ENCODE measurements around the gene KCNJ16. TPM values are rescaled to one million over a fixed set of nuclear protein-coding genes. Genes with fewer than 3 reads are reported as not detected.

KCNJ16 gene
- total and polyA plus RNA-seq, 9 of the 15 experiments (the other 6 are each of a cell fraction or from before 2014, with no cell fraction given): 0.01 to 0.75 (median 0.07) TPM; not detected in 4

DNA sequence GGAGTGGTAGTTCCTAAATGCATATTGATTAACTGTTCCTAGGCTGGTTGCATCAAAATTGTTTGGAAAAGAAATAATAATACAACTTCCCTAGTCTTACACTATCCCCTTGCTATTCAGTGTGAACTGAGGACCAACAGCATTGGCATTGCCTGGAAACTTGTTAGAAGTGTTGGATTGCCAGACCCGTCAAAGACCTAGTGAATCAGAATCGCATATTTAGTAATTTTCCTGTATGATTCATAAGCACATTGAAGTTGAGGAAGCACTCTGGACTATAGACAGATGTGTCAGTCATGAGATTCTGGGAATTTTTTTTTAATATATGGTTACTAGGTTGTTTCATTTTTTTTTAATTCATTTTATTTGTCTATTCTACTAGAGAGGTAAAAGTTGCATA is 34.7 kb upstream of the KCNJ16 start:
- no TSS peak for BruUV-seq (replicated peaks)
- Histone ChIP-seq H3K27ac (ENCODE audit: extremely low read depth, low read depth, low read length) (no peak overlapping the region), H4K20me1 (replicated peaks; ENCODE audit: control insufficient read depth, insufficient read depth, low read length) (no peaks in the 10 kb centered on the region), H3K4me1 (replicated peaks in 1 of 2; ENCODE audit: control insufficient read depth in 2 of 2, insufficient read depth in 2 of 2, low read length in 2 of 2) (no peaks in the 10 kb centered on the region), H3K36me3 (ENCODE audit: control insufficient read depth, insufficient read depth, low read length) (peaks cover 2% of the 10 kb centered on the region; the same call in 1 of the 3 replicates), H3K79me2 (ENCODE audit: control insufficient read depth, insufficient read depth, low read length) (no peaks in the 10 kb centered on the region), H3K9ac (ENCODE audit: insufficient read depth in 1 of 2, low read depth in 2 of 2, low read length in 2 of 2) (no peak overlapping the region), H3K4me2 (ENCODE audit: insufficient read depth, low read length) (no peak overlapping the region), H3K27me3 (ENCODE audit: control insufficient read depth in 2 of 2, insufficient read depth in 2 of 2, low read length in 2 of 2) (no peaks in the 10 kb centered on the region), H3K4me3 (no peak overlapping the region), H3K9me1 (ENCODE audit: control insufficient read depth, insufficient read depth, low read length) (no peaks in the 10 kb centered on the region), H2AFZ (ENCODE audit: low read depth, low read length) (no peak overlapping the region), H3K9me3 (replicated peaks; ENCODE audit: control insufficient read depth, insufficient read depth, low read depth, low read length) (no peaks in the 10 kb centered on the region)
- CTCF ChIA-PET (ENCODE audit: low intra/inter-chr PET ratio): no interaction called here
- POLR2A ChIA-PET: no interaction called here
- intact Hi-C loops (cut with micrococcal nuclease): no loop called here
- in situ Hi-C loops (cut with MboI): no loop called here
- WGBS (ENCODE audit: insufficient coverage, low coverage, missing lambda C conversion rate): 25% methylated on average over 2 of the region's 2 CpGs
- FAIRE-seq (no peak), ATAC-seq (no peak), DNase-seq (ENCODE audit: extremely low read depth in 1 of 4, low spot score in 3 of 4) (no peak)
- no peak for TF ChIP-seq SRSF1 (IDR thresholded peaks at IDR 0.05; ENCODE audit: low read depth, low read length)
- TF ChIP-seq, protein P1, sequence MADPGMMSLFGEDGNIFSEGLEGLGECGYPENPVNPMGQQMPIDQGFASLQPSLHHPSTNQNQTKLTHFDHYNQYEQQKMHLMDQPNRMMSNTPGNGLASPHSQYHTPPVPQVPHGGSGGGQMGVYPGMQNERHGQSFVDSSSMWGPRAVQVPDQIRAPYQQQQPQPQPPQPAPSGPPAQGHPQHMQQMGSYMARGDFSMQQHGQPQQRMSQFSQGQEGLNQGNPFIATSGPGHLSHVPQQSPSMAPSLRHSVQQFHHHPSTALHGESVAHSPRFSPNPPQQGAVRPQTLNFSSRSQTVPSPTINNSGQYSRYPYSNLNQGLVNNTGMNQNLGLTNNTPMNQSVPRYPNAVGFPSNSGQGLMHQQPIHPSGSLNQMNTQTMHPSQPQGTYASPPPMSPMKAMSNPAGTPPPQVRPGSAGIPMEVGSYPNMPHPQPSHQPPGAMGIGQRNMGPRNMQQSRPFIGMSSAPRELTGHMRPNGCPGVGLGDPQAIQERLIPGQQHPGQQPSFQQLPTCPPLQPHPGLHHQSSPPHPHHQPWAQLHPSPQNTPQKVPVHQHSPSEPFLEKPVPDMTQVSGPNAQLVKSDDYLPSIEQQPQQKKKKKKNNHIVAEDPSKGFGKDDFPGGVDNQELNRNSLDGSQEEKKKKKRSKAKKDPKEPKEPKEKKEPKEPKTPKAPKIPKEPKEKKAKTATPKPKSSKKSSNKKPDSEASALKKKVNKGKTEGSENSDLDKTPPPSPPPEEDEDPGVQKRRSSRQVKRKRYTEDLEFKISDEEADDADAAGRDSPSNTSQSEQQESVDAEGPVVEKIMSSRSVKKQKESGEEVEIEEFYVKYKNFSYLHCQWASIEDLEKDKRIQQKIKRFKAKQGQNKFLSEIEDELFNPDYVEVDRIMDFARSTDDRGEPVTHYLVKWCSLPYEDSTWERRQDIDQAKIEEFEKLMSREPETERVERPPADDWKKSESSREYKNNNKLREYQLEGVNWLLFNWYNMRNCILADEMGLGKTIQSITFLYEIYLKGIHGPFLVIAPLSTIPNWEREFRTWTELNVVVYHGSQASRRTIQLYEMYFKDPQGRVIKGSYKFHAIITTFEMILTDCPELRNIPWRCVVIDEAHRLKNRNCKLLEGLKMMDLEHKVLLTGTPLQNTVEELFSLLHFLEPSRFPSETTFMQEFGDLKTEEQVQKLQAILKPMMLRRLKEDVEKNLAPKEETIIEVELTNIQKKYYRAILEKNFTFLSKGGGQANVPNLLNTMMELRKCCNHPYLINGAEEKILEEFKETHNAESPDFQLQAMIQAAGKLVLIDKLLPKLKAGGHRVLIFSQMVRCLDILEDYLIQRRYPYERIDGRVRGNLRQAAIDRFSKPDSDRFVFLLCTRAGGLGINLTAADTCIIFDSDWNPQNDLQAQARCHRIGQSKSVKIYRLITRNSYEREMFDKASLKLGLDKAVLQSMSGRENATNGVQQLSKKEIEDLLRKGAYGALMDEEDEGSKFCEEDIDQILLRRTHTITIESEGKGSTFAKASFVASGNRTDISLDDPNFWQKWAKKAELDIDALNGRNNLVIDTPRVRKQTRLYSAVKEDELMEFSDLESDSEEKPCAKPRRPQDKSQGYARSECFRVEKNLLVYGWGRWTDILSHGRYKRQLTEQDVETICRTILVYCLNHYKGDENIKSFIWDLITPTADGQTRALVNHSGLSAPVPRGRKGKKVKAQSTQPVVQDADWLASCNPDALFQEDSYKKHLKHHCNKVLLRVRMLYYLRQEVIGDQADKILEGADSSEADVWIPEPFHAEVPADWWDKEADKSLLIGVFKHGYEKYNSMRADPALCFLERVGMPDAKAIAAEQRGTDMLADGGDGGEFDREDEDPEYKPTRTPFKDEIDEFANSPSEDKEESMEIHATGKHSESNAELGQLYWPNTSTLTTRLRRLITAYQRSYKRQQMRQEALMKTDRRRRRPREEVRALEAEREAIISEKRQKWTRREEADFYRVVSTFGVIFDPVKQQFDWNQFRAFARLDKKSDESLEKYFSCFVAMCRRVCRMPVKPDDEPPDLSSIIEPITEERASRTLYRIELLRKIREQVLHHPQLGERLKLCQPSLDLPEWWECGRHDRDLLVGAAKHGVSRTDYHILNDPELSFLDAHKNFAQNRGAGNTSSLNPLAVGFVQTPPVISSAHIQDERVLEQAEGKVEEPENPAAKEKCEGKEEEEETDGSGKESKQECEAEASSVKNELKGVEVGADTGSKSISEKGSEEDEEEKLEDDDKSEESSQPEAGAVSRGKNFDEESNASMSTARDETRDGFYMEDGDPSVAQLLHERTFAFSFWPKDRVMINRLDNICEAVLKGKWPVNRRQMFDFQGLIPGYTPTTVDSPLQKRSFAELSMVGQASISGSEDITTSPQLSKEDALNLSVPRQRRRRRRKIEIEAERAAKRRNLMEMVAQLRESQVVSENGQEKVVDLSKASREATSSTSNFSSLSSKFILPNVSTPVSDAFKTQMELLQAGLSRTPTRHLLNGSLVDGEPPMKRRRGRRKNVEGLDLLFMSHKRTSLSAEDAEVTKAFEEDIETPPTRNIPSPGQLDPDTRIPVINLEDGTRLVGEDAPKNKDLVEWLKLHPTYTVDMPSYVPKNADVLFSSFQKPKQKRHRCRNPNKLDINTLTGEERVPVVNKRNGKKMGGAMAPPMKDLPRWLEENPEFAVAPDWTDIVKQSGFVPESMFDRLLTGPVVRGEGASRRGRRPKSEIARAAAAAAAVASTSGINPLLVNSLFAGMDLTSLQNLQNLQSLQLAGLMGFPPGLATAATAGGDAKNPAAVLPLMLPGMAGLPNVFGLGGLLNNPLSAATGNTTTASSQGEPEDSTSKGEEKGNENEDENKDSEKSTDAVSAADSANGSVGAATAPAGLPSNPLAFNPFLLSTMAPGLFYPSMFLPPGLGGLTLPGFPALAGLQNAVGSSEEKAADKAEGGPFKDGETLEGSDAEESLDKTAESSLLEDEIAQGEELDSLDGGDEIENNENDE (IDR thresholded peaks at IDR 0.05; ENCODE audit: low read depth, low read length): no peak
- TF ChIP-seq, protein P2, sequence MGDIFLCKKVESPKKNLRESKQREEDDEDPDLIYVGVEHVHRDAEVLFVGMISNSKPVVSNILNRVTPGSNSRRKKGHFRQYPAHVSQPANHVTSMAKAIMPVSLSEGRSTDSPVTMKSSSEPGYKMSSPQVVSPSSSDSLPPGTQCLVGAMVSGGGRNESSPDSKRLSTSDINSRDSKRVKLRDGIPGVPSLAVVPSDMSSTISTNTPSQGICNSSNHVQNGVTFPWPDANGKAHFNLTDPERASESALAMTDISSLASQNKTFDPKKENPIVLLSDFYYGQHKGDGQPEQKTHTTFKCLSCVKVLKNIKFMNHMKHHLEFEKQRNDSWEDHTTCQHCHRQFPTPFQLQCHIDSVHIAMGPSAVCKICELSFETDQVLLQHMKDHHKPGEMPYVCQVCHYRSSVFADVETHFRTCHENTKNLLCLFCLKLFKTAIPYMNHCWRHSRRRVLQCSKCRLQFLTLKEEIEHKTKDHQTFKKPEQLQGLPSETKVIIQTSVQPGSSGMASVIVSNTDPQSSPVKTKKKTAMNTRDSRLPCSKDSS (IDR thresholded peaks at IDR 0.05; ENCODE audit: low read depth, partially characterized antibody): no peak
- no peak for TF ChIP-seq BRD9 (IDR thresholded peaks at IDR 0.05; ENCODE audit: low read depth, partially characterized antibody)
- TF ChIP-seq MYNN (IDR thresholded peaks at IDR 0.05): no peak
- no peak for TF ChIP-seq MYNN (CRISPR knock-in tag; IDR thresholded peaks at IDR 0.05)
